Duodenal mucosa (tissue), 2 donors: ENCODE measurements around the gene MEIS1.

Source experiments
- H3K27ac ChIP-seq: one replicate; pipeline ENCODE4 v1.7.0; 2013; ENCODE audit warnings: low read depth, low read length
- H3K27me3 ChIP-seq, 2 donors: one replicate each; pipeline ENCODE4 v1.7.0; 2013; ENCODE audit warnings: low read length in 2 of 2, control low read depth in 1 of 2; ENCODE audit not compliant: insufficient read depth in 2 of 2, control insufficient read depth in 1 of 2
- H3K36me3 ChIP-seq, 2 donors: one replicate each; pipeline ENCODE4 v1.7.0; 2013; ENCODE audit warnings: low read length in 2 of 2, control low read depth in 1 of 2; ENCODE audit not compliant: insufficient read depth in 2 of 2, control insufficient read depth in 1 of 2
- H3K4me1 ChIP-seq, 2 donors: one replicate each; pipeline ENCODE4 v1.7.0; 2013; ENCODE audit warnings: low read length in 2 of 2, control low read depth in 1 of 2; ENCODE audit not compliant: insufficient read depth in 2 of 2, control insufficient read depth in 1 of 2
- H3K4me3 ChIP-seq, 2 donors: one replicate each; pipeline ENCODE4 v1.7.0; 2013; ENCODE audit warnings: low read length in 2 of 2, low read depth in 1 of 2
- H3K9ac ChIP-seq, 2 donors: one replicate each; pipeline ENCODE4 v1.7.0; 2013; ENCODE audit warnings: low read length in 2 of 2, low read depth in 1 of 2
- H3K9me3 ChIP-seq, 2 donors: one replicate each; pipeline ENCODE4 v1.7.0; 2013; ENCODE audit warnings: low read length in 2 of 2, control low read depth in 1 of 2; ENCODE audit not compliant: control insufficient read depth in 1 of 2

The MEIS1 gene

DNA sequence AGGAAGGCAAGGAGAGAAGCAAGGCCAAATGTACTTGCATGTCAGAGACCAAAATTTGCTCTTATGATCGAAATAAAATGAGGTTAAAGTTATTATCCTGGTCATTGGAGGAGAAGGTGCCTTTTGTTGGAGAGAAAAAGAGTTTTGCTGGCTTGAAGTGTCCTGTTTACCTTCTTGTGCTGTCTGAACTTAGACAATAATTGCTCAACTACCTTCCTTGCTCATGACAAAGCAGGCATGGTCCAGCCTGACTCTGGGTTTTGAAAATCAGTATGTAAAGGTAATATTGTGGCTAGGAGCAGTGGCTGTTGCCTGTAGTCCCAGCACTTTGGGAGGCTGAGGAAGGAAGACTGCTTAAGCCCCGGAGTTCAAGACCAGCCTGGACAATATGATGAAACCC, 89.1 kb downstream of the MEIS1 start:
- Histone ChIP-seq H3K27me3 (no peaks in the 10 kb centered on the region), H3K9me3 (no peaks in the 10 kb centered on the region), H3K36me3 (no peaks in the 10 kb centered on the region), H3K27ac (no peak overlapping the region), H3K4me1 (no peaks in the 10 kb centered on the region), H3K9ac (no peak overlapping the region), H3K4me3 (no peak overlapping the region)

DNA sequence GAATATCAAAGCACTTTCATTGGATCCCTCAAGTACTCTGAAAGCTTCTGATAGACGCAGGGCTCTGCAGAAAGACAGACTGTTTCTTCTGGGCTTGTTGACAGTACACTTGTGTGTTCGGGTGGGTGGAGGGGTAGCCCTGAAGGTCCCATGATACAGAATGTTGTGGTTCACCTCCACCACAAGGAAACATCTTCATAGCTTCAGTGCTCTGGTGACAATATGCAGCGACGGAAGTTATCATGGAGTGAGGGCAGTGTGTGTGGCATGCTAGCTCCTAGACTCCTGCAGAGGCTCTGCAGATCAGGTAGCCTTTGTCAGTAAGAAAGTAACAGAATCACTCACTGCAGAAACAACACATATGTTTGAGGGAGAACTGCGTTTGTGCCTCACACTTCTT, 90.7 kb downstream of the MEIS1 start:
- H3K9ac ChIP-seq: no peak overlapping the region
- H3K36me3 ChIP-seq: no peaks in the 10 kb centered on the region
- H3K4me1 ChIP-seq: no peaks in the 10 kb centered on the region
- H3K27ac ChIP-seq: no peak overlapping the region
- no peaks in the 10 kb centered on the region for H3K9me3 ChIP-seq
- no peak overlapping the region for H3K4me3 ChIP-seq
- H3K27me3 ChIP-seq: no peaks in the 10 kb centered on the region

DNA sequence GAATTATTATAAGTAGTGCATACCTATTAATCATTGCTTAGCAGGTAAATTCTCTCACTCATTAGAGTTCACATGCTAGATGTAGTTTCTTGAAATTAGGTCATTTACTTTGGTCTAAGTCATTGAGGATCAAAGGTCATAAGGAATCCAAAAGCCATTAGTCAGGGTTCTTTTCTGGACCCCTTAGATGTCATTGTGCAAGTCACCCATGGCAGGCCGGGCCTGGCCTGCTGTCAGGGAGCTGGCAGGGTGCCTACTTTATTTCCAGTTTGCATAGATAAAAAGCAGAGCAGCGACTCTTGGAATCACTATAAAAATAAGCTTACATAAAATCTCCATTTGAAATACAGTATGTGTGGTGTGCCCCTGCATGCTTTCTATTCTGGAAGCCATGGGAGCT, 91.3 kb downstream of the MEIS1 start:
- Histone ChIP-seq H3K9ac (no peak overlapping the region), H3K4me1 (no peaks in the 10 kb centered on the region), H3K27me3 (no peaks in the 10 kb centered on the region), H3K36me3 (no peaks in the 10 kb centered on the region), H3K9me3 (no peaks in the 10 kb centered on the region), H3K27ac (no peak overlapping the region), H3K4me3 (no peak overlapping the region)

DNA sequence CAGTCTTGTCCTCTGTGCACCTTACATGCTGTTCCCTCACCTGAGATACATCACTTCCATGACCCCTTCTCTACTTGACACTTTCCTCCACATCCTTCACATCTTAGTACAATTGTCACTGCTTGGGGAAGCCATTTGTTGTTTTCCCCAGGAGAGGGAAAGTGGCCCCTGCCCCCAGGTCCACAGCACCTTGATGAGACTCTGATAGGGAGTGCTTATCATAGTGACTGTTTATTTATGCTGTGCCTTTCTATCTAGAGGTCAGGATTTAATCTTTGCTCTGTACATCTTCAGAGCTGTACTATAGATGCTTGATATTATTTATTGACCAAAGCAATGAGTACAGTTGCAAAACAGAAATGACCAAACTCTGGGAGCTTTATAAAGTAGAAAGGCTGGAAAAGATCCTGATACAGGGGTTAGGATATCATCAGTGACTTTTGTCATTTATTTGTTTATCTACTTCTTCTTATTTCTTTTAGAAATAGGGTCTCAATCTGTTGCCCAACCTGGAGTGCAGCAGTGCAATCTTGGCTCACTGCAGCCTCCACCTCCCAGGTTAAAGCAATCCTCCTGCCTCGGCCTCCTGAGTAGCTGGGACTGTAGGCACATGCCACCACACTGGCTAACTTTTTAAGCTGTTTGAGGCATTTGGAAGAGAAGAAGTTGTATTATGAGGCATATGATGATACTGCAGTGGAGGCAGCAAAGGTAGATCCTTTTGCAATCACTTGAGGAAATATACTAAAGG, 94.2 kb downstream of the MEIS1 start:
- no peak overlapping the region for H3K4me3 ChIP-seq
- H3K4me1 ChIP-seq: no peaks in the 10 kb centered on the region
- no peaks in the 10 kb centered on the region for H3K27me3 ChIP-seq
- H3K36me3 ChIP-seq: no peaks in the 10 kb centered on the region
- H3K9ac ChIP-seq: no peak overlapping the region
- H3K9me3 ChIP-seq: no peaks in the 10 kb centered on the region
- no peak overlapping the region for H3K27ac ChIP-seq

DNA sequence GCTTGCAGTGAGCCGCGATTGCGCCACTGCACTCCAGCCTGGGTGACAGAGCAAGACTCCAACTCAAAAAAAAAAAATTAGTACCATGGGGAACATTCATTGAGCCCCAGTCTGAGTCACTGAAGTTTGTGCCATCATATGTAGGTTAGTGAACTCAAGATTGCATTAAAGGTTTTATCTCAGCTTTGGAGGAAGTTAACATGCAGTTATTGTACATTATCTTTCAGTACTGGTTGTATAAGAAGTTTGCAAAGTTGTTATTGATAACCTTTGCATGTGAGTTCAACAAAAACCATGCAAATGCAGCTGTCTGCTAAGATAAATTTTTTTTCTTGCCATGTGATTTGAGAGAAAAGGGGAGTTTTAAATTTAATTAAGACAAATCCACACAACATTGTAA, 95.7 kb downstream of the MEIS1 start:
- H3K4me1 ChIP-seq: no peaks in the 10 kb centered on the region
- H3K9me3 ChIP-seq: no peaks in the 10 kb centered on the region
- no peak overlapping the region for H3K9ac ChIP-seq
- no peak overlapping the region for H3K27ac ChIP-seq
- no peaks in the 10 kb centered on the region for H3K27me3 ChIP-seq
- no peaks in the 10 kb centered on the region for H3K36me3 ChIP-seq
- no peak overlapping the region for H3K4me3 ChIP-seq

DNA sequence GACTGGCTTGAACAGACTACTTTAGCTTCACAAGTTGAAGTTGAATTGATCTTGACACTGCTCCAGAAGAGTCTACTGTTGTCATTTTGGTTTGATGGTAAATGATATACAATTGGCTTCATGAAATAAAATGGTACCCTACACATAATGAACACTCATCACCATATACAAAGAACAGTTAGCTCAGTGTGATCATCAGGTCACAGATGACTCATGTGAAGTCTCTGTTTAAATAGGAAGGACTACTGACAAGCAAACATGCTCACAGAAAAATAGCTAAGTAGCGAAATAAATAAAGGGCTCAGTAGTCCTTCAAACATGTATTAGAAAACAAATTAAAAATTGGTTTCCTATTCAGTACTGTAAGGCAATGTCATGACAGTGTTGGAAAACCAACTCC, 96.2 kb downstream of the MEIS1 start:
- no peaks in the 10 kb centered on the region for H3K36me3 ChIP-seq
- H3K9me3 ChIP-seq: no peaks in the 10 kb centered on the region
- no peak overlapping the region for H3K9ac ChIP-seq
- H3K4me1 ChIP-seq: no peaks in the 10 kb centered on the region
- H3K27me3 ChIP-seq: no peaks in the 10 kb centered on the region
- no peak overlapping the region for H3K4me3 ChIP-seq
- no peak overlapping the region for H3K27ac ChIP-seq

DNA sequence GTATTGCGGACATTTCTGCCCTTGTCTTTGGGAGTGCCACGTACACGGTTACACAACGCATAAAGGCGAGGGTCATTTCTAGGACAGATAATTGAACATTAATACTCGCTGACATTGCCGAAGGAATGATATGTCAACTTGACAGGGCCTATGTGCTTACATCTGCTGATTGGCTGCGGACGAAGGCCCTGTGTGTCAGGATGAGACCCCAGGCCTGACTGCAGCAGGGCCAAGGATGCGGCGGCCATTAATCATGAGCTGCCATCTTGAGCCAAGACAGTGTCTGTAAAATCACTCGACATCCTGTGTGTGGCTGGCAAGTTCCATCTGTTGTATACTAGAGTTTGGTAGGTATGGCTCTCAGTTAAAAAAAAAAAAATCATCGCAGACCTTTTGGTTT, 96.6 kb downstream of the MEIS1 start:
- Histone ChIP-seq H3K36me3 (no peaks in the 10 kb centered on the region), H3K9me3 (no peaks in the 10 kb centered on the region), H3K4me1 (no peaks in the 10 kb centered on the region), H3K9ac (no peak overlapping the region), H3K4me3 (no peak overlapping the region), H3K27ac (no peak overlapping the region), H3K27me3 (no peaks in the 10 kb centered on the region)

DNA sequence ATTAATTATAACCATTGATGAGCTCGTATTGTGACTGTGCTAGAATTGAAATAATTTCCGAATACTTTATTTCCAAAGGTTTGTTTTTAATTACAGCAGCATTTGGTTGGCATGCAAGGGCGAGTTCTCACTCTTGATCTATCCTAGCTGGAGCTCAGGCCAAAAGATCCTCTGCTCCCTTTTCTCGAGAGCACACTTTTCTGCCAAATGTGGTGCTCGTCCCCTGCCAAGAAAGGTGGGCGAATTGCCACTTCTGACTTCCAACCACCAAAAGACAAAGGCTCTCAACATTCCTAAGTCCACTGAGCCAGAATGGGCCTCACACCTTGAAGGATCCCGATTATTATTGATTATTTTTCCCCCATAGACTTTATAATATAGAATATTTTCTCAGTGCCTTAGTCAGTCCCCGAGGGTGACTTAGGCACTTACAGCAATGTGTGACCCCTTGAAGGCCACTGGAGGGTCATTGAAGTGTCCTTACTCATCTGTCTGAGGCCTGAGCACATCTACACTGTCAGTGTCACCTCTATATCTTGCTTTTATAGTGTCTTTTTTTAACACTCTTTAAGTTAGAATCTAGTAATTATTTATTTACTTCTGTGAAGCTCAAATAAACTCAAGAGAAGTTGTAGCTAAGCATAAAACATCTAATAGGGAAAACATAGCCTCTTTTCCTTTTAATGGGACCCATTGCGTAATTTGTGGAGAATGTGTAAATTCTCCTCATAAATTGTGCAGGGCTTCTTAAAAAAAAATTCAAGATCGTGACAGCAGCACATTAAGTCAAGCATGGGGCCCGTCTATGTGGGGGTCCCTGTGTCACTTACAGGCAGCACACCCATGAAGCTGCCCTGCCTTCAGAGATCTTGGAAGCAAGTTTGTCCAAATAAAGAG, 98.3 kb downstream of the MEIS1 start:
- H3K4me1 ChIP-seq: no peaks in the 10 kb centered on the region
- H3K27ac ChIP-seq: no peak overlapping the region
- H3K36me3 ChIP-seq: no peaks in the 10 kb centered on the region
- H3K4me3 ChIP-seq: no peak overlapping the region
- no peaks in the 10 kb centered on the region for H3K9me3 ChIP-seq
- no peak overlapping the region for H3K9ac ChIP-seq
- no peaks in the 10 kb centered on the region for H3K27me3 ChIP-seq

DNA sequence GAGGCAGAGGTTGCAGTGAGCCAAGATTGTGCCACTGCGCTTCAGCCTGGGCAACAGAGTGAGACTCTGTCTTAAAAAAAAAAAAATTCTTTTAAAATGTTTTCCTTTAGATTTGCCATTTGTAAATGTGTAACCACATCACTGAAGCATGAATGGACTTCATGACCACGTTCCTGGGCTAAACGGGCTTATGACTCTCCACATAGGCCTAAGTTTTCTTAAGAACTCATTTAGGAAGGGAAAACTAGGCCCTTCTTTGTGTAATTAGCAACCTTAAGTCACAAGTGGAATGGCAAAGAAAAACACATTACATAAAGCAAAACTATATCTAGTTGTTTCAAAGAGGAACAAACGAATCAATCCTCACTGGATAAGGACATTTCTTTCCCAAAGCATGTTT, 99.5 kb downstream of the MEIS1 start:
- H3K27ac ChIP-seq: no peak overlapping the region
- no peaks in the 10 kb centered on the region for H3K36me3 ChIP-seq
- no peaks in the 10 kb centered on the region for H3K4me1 ChIP-seq
- no peak overlapping the region for H3K9ac ChIP-seq
- no peak overlapping the region for H3K4me3 ChIP-seq
- H3K27me3 ChIP-seq: no peaks in the 10 kb centered on the region
- no peaks in the 10 kb centered on the region for H3K9me3 ChIP-seq

DNA sequence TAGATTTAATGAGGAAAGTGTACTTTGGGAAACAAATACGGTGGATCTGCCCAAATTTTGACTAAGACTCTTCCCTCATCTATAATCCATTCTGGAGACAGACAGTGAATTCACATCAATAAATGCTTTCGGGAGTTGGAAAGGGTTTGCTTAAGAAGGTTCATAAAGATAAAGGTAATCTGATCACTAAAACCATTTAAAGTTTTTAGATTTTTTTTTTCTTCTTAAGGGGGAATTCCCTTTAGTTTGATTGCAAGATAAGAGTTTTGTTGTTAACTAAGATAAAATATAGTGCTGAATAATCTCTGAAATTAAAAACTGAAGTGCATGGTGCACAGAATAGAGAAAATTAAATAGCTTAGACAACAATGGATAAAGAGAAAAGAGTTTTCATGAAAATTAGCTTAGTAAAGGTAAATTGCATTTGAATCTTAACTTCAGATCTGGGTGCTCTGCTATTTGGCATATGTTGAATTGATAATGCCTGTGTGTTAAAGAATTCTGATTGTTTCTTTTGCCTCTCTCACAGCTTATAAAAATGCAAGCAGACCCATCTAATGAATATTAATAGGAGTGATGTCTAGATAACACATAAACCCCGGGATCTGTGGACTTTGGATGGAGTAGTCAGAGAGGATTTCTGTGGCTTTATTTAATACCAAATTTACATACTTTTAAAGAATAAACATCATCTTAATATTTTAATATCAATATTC, 100.8 kb downstream of the MEIS1 start:
- no peaks in the 10 kb centered on the region for H3K36me3 ChIP-seq
- H3K27ac ChIP-seq: no peak overlapping the region
- H3K4me1 ChIP-seq: no peaks in the 10 kb centered on the region

More for the DNA sequence above, 100.8 kb downstream of the MEIS1 start:
- Histone ChIP-seq H3K27me3 (no peaks in the 10 kb centered on the region), H3K9me3 (no peaks in the 10 kb centered on the region), H3K4me3 (no peak overlapping the region), H3K9ac (no peak overlapping the region)
